ENCODE results near the gene SLC9C1.

Gene SLC9C1

GRCh38 chr3:112304611-112305010 is 10.6 kb upstream of the SLC9C1 start:
- DNase-seq = no peak

GRCh38 chr3:112303764-112304325 is 9.8 kb upstream of the SLC9C1 start:
- no peak for DNase-seq

GRCh38 chr3:112302881-112303763 is 9.1 kb upstream of the SLC9C1 start:
- no peak for DNase-seq

- DNase-seq = no peak
These were observed 8.3 kb upstream of the SLC9C1 start for GRCh38 chr3:112302150-112302830.

GRCh38 chr3:112298781-112299180 is 4.8 kb upstream of the SLC9C1 start:
- DNase-seq = no peak

DNA sequence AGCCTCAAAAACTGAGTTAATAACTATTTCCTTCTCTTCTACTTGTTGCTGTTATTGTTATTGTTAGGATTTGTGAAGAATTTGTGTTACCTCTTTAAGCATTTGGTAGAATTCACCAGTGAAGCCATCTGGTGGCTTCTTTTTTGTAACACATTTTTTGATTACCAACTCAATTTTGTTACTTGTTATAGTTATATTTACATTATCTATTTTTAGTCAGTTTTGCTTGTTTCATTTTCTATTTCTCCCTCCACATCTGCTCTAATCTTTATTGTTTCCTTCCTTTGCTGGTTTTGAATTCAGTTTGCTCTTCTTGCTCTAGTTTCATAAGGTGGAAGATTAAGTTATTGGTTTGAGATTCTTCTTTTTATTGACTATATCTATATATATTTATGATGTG is 3.7 kb upstream of the SLC9C1 start:
- DNase-seq = no peak

DNA sequence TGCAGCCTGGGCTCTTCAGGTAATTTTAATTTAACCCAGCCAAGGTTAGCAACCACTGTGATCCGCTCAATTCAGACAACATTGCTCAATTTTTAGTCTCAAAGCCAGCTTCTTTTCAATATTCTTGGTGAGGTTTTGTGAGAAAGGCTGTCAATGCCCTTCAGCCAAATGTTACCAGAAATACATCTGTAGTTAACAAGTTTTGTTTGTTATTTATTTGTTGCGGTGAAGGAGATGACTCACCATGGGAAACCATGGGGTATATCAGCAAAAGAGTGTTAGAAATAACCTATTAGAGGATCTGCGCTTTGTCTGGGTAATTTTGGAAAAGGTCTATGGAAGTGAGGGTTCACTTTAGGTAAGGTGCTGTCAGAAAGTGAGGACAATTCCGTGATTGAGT is 5.0 kb downstream of the SLC9C1 start:
- DNase-seq = no peak

GRCh38 chr3:112280266-112280665 is 13.8 kb downstream of the SLC9C1 start:
- DNase-seq = no peak

DNA sequence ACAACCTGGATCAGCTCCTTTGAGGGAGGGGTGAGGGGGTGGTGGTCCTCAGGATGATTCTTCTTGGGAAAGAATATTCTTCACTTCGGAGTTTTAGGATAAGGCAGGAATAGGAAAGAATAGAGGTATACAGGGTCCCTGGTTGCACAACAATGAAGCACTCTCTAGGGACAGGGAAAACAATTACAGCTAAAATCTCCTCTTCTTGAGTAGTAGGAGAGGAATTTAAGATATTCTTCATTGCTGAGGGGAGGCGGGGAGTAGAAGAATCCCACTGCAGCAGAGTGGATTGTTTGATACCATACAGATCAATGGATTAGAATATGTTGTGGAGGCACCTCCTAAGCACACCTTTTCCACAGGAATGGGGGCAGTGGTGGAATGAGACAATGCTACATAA is 20.5 kb downstream of the SLC9C1 start:
- no peak for DNase-seq

GRCh38 chr3:112261742-112262141 is 32.3 kb downstream of the SLC9C1 start:
- no peak for DNase-seq

DNA sequence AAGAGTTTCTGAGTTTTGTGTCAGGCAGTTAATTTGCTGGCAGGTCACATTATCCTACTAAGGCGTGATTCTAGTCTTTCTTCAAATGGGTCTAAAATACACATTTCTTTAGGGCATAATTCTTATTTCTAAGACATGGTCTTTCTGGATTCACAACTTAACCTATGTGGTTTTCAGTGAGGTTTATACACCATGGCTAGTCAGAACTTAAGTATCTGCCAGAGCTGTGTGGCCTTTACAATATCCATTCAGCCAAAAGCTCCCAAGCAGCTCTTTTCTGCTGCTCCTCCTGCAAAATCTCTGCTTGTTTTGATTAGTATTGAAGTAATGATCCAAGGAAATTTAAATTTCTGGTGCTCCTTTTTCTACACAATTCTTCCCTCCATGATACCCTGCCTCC is 33.5 kb downstream of the SLC9C1 start:
- DNase-seq = no peak

GRCh38 chr3:112253301-112253971 is 40.6 kb downstream of the SLC9C1 start:
- no peak for DNase-seq

GRCh38 chr3:112247900-112248299 is 46.1 kb downstream of the SLC9C1 start:
- no peak for DNase-seq

DNA sequence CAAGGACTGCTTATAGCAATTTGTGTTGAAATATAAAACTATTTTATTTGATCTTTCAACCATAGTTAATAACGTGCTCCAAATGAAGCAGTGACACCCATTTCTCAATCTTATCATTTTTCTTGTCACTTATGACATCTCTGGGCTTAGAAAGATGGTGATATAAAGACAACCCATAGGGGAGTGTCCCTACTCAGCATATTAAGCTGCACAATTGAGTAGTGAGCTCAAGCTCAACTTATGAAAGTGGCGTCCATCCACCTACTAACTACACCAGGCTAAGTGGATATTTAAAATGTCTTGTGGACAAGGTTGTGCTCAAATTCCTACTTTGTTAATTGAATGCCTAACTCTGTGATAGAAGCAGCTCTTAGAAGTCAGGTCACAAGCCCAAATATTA is 46.7 kb downstream of the SLC9C1 start:
- DNase-seq = no peak

- no peak for DNase-seq
These were observed 60.9 kb downstream of the SLC9C1 start for GRCh38 chr3:112233083-112233482.

DNA sequence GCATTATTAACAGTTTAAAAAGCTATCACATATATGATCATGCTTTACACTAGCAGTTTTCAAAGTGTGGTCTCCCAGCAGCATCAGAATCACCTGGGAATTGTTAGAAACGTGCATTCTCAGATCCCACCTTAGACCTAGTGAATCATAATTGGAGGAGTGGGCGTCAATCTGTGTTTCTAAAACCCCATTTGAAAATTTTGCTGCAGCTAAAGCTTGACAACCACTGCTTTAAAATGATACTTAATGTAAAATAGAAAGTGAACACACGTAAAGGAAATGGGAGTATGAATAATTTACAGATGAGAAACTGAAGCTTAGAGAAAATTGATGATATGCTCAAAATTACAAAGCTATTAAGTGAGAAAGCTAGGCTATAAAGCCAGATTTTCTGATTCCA is 62.3 kb downstream of the SLC9C1 start:
- no peak for DNase-seq

GRCh38 chr3:112230033-112230432 is 64.0 kb downstream of the SLC9C1 start:
- DNase-seq = no peak

GRCh38 chr3:112228786-112229185 is 65.2 kb downstream of the SLC9C1 start:
- no peak for DNase-seq

DNA sequence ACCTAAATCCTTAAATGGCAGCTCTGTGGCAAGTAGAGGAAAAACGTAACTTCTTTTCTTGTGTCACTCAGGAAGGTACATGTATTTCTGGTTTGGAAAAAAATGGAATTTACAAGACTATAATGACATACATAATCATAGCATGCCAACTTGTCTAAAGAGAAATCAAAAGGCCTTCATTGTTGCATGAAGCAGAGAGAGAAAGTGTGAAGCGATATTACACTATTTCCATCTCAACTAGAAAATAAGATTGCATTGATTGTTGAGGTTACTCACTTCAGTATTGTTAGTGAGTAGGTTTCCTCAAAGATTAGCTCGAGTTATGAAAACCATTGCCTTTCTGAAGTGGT is 93.7 kb downstream of the SLC9C1 start:
- DNase-seq = no peak

- DNase-seq = no peak
These were observed 94.2 kb downstream of the SLC9C1 start for GRCh38 chr3:112199622-112200316.

GRCh38 chr3:112197131-112197530 is 96.9 kb downstream of the SLC9C1 start:
- no peak for DNase-seq

GRCh38 chr3:112187300-112187699 is 106.7 kb downstream of the SLC9C1 start:
- no peak for DNase-seq

Measured in NCI-H1417 treated with DMSO at 0.1 percent for 48 hours (cell line).